HCT116 (cell line): ENCODE measurements around the gene IL11.

Source experiments
- CTCF ChIP-seq, 3 experiments: fragments of 200-600 bp in 1 of 3; sonication (generic) in 1 of 3; IDR thresholded peaks in 2 of 3; conservative IDR thresholded peaks in 1 of 3; 2 replicates each; pipeline ENCODE4 v1.5.1; 2012 to 2017; ENCODE audit warnings: low read depth in 2 of 3, low read length in 2 of 3, antibody characterized with exemption in 1 of 3, borderline replicate concordance in 1 of 3, control low read depth in 1 of 3, mild to moderate bottlenecking in 1 of 3, mixed read lengths in 1 of 3, mixed run types in 1 of 3, moderate library complexity in 1 of 3; ENCODE audit not compliant: insufficient read depth in 1 of 3
- REST ChIP-seq: IDR thresholded peaks from 2 replicates; pipeline ENCODE4 v1.6.1; 2012; ENCODE audit warnings: low read depth

GRCh38 chr19:55373306-55373992 lies 3.2 kb upstream of the IL11 start:
- TF ChIP-seq CTCF (IDR thresholded peaks at IDR 0.05 in 2 of 3, conservative IDR thresholded peaks at IDR 0.05 in 1 of 3; ENCODE audit: borderline replicate concordance in 1 of 3, insufficient read depth in 1 of 3, low read depth in 2 of 3, low read length in 2 of 3) = no peak
- no peak for TF ChIP-seq REST
